NCI-H2081 treated with DMSO at 0.1 percent for 48 hours (cell line): ENCODE results near the gene CKAP5.

Experiments
- DNase-seq: peaks from one replicate; lab custom pipeline; 2025; lab: John Stamatoyannopoulos, UW

The CKAP5 gene

GRCh38 chr11:46845740-46846509 lies at the start of gene CKAP5:
Gene CKAP5, minus strand, starts transcription at chr11:46846280. Its CDS starts 25,049 bp downstream, at chr11:46821231.
- peak; percentile 71 for DNase-seq

GRCh38 chr11:46895821-46896220 lies 49.7 kb upstream of the CKAP5 start:
- no peak for DNase-seq

GRCh38 chr11:46894961-46895360 lies 48.9 kb upstream of the CKAP5 start:
- no peak for DNase-seq

GRCh38 chr11:46894506-46894905 lies 48.4 kb upstream of the CKAP5 start:
- DNase-seq, result peak; percentile 56

GRCh38 chr11:46892838-46893237 lies 46.8 kb upstream of the CKAP5 start:
- no peak for DNase-seq

GRCh38 chr11:46892109-46892508 lies 46.0 kb upstream of the CKAP5 start:
- DNase-seq, result no peak

GRCh38 chr11:46890665-46891064 lies 44.6 kb upstream of the CKAP5 start:
- no peak for DNase-seq

- DNase-seq, result peak; percentile 43
Measured at GRCh38 chr11:46889689-46890475, 43.8 kb upstream of the CKAP5 start.

- DNase-seq, result no peak
Measured at GRCh38 chr11:46889251-46889650, 43.2 kb upstream of the CKAP5 start.

GRCh38 chr11:46888636-46889035 lies 42.6 kb upstream of the CKAP5 start:
- DNase-seq, result no peak

- DNase-seq, result no peak
Measured at GRCh38 chr11:46886211-46886610, 40.1 kb upstream of the CKAP5 start.

- no peak for DNase-seq
Measured at GRCh38 chr11:46879056-46879585, 33.0 kb upstream of the CKAP5 start.

GRCh38 chr11:46877580-46877979 lies 31.5 kb upstream of the CKAP5 start:
- DNase-seq, result no peak

GRCh38 chr11:46876471-46876870 lies 30.4 kb upstream of the CKAP5 start:
- no peak for DNase-seq

GRCh38 chr11:46874586-46874985 lies 28.5 kb upstream of the CKAP5 start:
- no peak for DNase-seq

GRCh38 chr11:46868912-46869311 lies 22.8 kb upstream of the CKAP5 start:
- DNase-seq, result no peak

GRCh38 chr11:46865340-46865739 lies 19.3 kb upstream of the CKAP5 start:
- DNase-seq, result no peak

- no peak for DNase-seq
Measured at GRCh38 chr11:46860218-46860617, 14.1 kb upstream of the CKAP5 start.

GRCh38 chr11:46858920-46859546 lies 13.0 kb upstream of the CKAP5 start:
- DNase-seq, result no peak

- DNase-seq, result no peak
Measured at GRCh38 chr11:46857666-46858065, 11.6 kb upstream of the CKAP5 start.

- no peak for DNase-seq
Measured at GRCh38 chr11:46856605-46857343, 10.7 kb upstream of the CKAP5 start.

GRCh38 chr11:46855863-46856262 lies 9.8 kb upstream of the CKAP5 start:
- DNase-seq, result no peak
